ENCODE results near the gene CHRNA7.
"Not testable (repeated sequence)": the region's sequence is repeated elsewhere in the genome, so short reads cannot be mapped to it uniquely, and the experiment has no call there.

The CHRNA7 gene

DNA sequence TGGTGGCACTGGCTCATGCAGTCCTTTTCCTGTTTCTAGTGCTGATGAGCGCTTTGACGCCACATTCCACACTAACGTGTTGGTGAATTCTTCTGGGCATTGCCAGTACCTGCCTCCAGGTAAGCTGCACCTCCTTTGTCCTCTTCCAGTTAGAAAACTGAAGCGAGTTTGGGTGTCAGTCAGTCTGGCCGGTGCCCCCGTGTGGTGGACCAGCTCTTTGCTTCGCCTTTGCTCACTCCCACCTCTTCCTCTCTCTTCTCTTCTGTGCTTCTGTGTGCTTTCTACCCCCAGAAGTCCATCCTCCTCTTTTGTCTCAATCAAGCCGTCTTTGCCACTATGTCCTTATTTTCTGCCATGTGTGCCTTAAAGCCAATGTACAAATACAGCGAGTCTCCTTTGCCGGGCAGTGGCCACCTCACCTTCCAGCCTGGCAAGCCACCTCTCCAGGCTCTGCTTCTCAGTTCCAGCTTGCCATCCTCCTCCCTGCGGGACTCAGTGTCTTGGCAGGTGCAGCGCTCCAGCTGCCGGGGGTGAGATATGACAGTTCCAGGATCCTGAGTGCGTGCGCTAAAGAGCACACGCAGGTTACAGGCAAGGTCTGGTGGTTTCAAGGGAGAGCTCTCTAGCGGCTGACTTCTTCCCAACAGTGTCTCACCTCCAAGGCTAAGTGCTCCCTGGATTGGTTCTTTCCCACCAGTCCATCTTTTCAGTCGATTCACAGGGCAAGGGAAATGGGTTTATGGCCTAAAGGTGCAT lies 123.7 kb downstream of the CHRNA7 start:
- DNase-seq; intact Hi-C loops (cut with DNase I): not testable (repeated sequence)

DNA sequence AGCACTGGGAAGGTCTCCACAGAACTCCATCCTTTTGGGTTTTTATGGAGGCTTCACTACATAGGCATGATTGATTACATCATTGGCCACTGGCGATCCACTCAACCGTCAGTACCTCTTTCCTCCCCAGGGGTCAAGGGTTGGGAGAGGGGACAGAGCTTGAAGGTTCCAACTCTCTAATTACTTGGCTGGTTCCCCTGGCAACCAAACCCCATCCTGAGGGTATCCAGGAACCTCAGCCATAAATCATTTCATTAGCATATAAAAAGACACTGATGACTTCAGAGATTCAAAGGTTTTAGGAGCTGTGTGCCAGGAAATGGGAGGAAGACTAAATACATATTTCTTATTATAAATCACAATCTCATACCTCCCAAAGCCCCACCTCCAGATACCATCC lies 131.8 kb downstream of the CHRNA7 start:
- intact Hi-C loops (cut with DNase I); DNase-seq: not testable (repeated sequence)

DNA sequence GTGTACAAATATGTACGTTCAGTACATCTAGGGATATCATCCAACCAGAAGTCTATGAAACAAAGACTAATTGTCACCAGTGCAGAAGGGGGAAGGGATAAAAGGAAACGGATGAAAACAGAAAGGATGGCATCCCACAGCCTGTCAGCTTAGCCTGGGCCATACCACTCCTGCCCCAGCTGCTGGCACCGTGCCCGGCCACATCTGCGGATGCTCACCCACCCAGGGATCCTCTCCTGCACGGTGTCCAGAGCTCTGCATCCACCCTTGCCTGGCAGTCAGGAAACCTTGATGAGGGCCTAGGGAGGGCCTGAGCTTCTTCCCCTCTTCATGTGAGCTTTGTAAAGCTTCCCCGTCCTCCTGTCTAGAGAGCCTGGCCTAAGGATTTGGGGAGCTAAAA lies 133.8 kb downstream of the CHRNA7 start:
- DNase-seq; intact Hi-C loops (cut with DNase I): not testable (repeated sequence)

DNA sequence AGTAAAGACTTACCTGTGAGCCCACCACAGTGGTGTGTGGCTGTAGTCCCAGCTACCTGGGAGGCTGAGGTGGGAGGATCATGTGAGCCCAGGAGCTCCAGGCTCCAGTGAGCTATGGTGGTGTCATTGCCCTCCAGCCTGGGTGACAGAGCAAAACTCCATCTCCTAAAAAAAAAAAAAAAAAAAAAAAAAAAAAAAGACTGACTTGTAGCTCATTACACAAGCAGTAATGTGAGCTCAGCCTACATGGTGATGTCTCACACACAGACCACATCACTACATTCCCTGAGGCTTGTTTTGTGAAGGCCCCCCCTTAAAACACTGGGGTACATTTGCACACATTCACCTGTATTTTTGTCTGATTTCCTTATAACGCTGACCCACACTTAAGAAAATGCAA lies 134.4 kb downstream of the CHRNA7 start:
- intact Hi-C loops (cut with DNase I): not testable (repeated sequence)

DNA sequence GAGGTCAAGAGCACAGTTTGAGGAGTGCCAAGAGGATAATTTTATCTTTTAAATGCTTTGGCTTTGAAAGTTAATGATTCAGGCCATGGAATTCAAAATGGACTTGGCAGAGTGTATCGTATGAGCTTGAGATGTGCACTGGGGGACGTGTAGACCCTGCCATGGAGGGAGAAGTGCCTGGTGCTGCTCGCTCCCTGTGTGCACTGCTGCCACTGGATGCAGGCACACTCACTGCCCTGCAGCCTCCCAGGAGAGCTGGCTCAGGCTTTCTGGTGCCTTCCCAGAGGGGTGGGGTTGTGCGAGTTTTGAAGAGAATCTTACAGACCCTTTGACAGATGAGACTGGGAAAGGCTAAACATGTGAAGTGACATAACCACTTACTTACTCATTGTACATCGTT lies 135.5 kb downstream of the CHRNA7 start:
- peak in 1 of 42 donors; percentile 16 for DNase-seq
- intact Hi-C loops (cut with DNase I): not testable (repeated sequence)

More for the DNA sequence above, 134.4 kb downstream of the CHRNA7 start:
- DNase-seq: not testable (repeated sequence)

DNA sequence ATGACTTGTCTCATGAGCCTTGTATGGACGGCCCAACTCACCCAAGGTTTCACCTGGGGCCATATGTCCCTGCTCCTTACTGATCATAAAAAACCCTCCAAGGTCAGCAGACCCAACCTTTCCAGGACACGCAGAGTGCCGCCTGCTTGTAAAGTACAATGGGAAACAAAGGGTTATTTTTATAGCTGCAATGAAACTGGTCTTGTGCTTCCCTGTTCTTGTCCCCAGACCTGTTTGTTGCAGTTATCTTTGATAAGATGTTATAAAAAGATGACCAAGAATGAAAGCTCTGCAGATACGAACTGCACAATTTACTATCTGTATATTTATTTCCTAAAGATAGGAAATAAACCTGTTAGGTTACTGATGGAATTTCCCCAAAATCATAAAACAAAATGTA lies 136.0 kb downstream of the CHRNA7 start:
- intact Hi-C loops (cut with DNase I); DNase-seq: not testable (repeated sequence)

DNA sequence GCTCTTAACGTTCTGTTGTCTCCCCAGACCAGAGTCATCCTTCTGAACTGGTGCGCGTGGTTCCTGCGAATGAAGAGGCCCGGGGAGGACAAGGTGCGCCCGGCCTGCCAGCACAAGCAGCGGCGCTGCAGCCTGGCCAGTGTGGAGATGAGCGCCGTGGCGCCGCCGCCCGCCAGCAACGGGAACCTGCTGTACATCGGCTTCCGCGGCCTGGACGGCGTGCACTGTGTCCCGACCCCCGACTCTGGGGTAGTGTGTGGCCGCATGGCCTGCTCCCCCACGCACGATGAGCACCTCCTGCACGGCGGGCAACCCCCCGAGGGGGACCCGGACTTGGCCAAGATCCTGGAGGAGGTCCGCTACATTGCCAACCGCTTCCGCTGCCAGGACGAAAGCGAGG lies 137.6 kb downstream of the CHRNA7 start:
- DNase-seq: peak in 1 of 42 donors; percentile 20
- intact Hi-C loops (cut with DNase I): not testable (repeated sequence)

DNA sequence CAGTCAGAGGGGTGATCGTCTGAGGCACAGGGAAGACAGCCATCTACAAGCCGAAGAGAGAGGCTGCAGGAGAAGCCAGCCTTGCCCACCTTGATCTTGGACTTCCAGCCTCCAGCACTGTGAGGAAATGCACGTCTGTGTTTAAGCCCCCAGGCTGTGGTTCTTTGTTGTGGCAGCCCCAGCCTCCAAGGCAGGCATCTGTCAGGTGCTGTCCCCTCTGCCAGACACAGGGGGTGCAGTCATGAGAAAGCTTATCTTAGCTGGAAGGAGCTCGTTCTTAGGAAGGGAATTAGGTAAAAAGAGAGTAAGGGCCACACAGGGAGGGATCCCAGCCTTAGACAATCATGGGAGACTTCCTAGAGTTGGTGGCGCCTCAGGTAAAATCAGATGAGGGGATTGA lies 150.3 kb downstream of the CHRNA7 start:
- DNase-seq; intact Hi-C loops (cut with DNase I): not testable (repeated sequence)

DNA sequence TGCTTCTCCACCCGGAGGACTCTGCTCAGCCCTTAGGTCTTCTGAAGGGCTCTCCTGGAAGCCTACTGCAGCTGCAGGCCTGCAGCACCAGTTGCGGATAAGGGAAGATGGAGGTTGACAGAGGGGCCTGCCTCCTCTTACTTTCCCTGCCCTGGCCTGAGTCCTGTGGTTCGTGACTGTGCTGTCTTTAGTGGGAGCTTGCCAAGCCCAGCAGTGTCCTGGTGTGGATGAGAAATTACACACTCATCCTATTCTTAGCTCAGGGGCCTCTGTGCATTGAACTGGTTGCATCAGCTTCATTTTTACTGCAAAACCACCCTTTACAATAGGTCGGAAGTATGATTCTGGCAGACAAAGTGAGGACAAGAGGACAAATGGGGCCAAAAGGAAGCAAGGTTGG lies 163.5 kb downstream of the CHRNA7 start:
- DNase-seq; intact Hi-C loops (cut with DNase I): not testable (repeated sequence)

DNA sequence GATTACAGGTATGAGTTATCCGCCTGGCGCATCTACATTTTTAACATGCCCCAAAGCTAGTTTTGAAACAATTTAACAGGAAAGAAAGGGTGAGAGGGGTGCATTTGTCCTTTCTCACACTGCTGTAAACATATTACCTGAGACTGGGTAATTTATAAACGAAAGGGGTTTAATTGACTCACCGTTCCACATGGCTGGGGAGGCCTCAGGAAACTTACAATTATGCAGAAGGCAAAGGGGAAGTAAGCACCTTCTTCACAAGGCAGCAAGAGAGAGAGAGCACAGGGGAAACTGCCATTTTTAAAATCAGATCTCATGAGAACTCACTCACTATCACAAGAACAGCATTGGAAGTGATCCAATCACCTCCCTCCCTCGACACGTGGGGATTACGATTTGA lies 165.9 kb downstream of the CHRNA7 start:
- intact Hi-C loops (cut with DNase I): not testable (repeated sequence)

DNA sequence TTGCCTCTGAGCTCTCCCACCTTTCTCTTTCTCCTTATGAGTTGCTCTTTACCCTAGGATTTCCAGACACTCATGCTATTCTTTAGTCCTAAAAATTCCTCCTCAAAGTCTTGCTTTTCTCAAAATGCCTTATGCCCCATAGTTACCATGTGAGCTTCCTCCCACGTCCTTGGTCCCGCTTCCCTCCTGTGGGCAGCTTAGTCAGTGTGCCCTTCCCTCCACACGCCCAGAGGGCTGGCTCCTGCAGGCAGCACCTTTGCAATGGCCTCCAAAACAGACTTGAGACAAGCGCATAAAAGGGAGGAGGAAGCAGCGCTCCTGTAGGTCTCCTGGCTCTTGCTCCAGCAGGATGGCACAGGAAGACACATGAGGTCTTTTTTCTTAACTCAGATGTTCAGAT lies 168.6 kb downstream of the CHRNA7 start:
- DNase-seq; intact Hi-C loops (cut with DNase I): not testable (repeated sequence)

More for the DNA sequence above, 165.9 kb downstream of the CHRNA7 start:
- not testable (repeated sequence) for DNase-seq

DNA sequence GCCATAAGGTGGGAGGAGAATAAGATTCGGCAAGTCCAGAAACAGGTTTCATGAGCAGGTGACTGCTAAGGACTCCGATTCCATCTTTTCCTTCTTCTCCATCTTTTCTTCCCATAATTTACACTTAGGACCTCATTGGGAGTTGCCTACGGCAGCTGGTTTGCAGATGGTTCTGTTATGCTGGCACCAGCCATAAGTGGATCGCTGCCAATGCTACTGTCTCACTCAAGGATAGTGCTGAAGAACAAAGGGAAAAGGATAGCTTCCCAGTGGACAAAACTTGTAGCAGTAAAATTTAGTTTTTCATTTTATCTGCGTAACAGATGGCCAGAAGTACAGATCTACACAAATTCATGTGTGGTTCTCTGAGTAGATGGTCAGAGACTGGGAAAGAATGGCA lies 178.8 kb downstream of the CHRNA7 start:
- intact Hi-C loops (cut with DNase I): not testable (repeated sequence)

DNA sequence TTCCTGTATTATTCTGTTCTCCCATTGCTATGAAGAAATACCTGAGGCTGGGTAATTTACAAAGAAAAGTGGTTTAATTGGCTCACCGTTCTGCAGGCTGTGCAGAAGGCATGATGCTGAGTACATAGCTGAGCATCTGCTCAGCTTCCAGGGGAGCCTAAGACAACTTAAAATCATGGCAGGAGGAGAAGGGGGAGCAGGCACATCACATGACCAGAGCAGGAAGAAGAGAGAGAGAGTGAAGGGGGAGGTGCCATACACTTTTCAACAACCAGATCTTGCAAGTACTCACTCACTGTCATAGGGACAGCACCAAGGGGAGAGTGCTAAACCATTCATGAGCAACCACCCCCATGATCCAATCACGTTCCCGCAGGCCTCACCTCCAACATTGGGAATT lies 188.4 kb downstream of the CHRNA7 start:
- intact Hi-C loops (cut with DNase I): no loop called here
- DNase-seq: no peak

More for the DNA sequence above, 178.8 kb downstream of the CHRNA7 start:
- DNase-seq: not testable (repeated sequence)

Measured in head of caudate nucleus (tissue), 42 donors.